Skeletal muscle satellite cell (primary cell): Measurements from ENCODE around the gene OR1L6.

Experiments used
- H3K27me3 ChIP-seq: 2 replicates; pipeline ENCODE4 v1.7.0; 2013; ENCODE audit warnings: low read length; ENCODE audit not compliant: control insufficient read depth, insufficient read depth
- H3K36me3 ChIP-seq: 2 replicates; pipeline ENCODE4 v1.7.0; 2013; ENCODE audit warnings: mild to moderate bottlenecking, control low read depth, low read length; ENCODE audit not compliant: insufficient read depth
- H3K4me1 ChIP-seq: 2 replicates; pipeline ENCODE4 v1.7.0; 2013; ENCODE audit warnings: low read length; ENCODE audit not compliant: control insufficient read depth, insufficient read depth
- H3K4me2 ChIP-seq: 2 replicates; pipeline ENCODE4 v1.7.0; 2013; ENCODE audit warnings: mild to moderate bottlenecking, low read length
- H3K4me3 ChIP-seq: 2 replicates; pipeline ENCODE4 v1.7.0; 2013; ENCODE audit warnings: low read length
- H3K9ac ChIP-seq: 2 replicates; pipeline ENCODE4 v1.7.0; 2013; ENCODE audit warnings: mild to moderate bottlenecking, low read depth, low read length, moderate library complexity
- H3K9me3 ChIP-seq: replicated peaks from 2 replicates; pipeline ENCODE4 v1.7.0; 2013; ENCODE audit warnings: mild to moderate bottlenecking, control low read depth, low read length

Gene OR1L6

DNA sequence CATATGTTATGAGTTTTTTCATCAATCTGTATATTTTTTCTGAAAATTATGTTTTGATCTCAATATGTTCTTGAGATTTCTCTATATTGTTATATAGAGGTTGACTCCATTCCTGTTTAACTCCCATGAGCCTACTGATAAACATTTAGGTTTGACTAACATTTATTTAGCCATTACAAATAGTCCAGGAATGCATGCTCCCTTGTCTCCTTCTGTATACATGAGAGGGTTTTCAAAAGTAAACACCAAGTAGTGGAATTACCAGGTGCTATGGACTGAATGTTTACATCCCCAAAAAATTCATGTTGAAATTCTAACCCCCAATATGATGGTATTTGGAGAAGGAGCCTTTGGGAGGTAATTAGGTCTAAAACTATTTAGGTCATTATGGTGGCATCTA lies 43.2 kb downstream of the OR1L6 start:
- H3K27me3 ChIP-seq = no peaks in the 10 kb centered on the region
- H3K9ac ChIP-seq = no peak overlapping the region
- no peaks in the 10 kb centered on the region for H3K36me3 ChIP-seq
- H3K4me1 ChIP-seq = no peaks in the 10 kb centered on the region
- H3K4me3 ChIP-seq = no peak overlapping the region
- no peak overlapping the region for H3K4me2 ChIP-seq
- H3K9me3 ChIP-seq = no peaks in the 10 kb centered on the region

DNA sequence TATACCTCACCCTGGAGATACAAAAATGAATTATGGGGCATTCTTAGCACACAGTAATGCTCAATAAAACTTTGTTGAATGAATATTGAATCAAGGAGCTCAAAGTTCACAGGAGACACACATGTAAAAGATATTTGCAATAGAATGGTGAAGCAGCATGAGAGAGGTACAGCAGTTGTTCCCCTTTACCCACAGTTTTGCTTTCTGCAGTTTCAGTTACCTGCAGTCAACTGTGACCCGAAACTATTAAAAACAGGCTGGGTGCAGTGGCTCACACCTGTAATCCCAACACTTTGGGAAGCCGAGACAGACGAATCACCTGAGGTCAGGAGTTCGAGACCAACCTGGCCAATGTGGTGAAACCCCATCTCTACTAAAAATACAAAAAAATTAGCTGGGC lies 44.2 kb downstream of the OR1L6 start:
- no peaks in the 10 kb centered on the region for H3K4me1 ChIP-seq
- no peaks in the 10 kb centered on the region for H3K36me3 ChIP-seq
- H3K9ac ChIP-seq = no peak overlapping the region
- no peak overlapping the region for H3K4me2 ChIP-seq
- no peaks in the 10 kb centered on the region for H3K27me3 ChIP-seq
- no peak overlapping the region for H3K4me3 ChIP-seq
- H3K9me3 ChIP-seq = no peaks in the 10 kb centered on the region

DNA sequence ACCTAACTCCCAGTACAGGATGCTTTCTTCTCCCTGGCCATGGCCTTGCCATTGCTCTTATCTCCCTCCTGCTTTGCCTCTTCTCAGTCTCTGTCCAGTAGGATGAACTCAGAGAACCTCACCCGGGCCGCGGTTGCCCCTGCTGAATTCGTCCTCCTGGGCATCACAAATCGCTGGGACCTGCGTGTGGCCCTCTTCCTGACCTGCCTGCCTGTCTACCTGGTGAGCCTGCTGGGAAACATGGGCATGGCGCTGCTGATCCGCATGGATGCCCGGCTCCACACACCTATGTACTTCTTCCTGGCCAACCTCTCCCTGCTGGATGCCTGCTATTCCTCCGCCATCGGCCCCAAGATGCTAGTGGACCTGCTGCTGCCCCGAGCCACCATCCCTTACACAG lies 46.7 kb downstream of the OR1L6 start, which contains the start of gene OR5C1:
OR5C1 (plus strand) TSS at position 103 of the 400 bp plus-strand sequence; CDS start at position 103, 0 bp downstream.
- Histone ChIP-seq H3K9me3 (no peaks in the 10 kb centered on the region), H3K4me1 (no peaks in the 10 kb centered on the region), H3K27me3 (no peaks in the 10 kb centered on the region), H3K4me2 (no peak within 1 kb of the TSS), H3K4me3 (no peak within 1 kb of the TSS), H3K9ac (no peak within 1 kb of the TSS), H3K36me3 (no peaks in the 10 kb centered on the region)

GRCh38 chr9:122789256-122790046 lies 47.3 kb downstream of the OR1L6 start:
- no peaks in the 10 kb centered on the region for H3K36me3 ChIP-seq

GRCh38 chr9:122791872-122792669 lies 50.0 kb downstream of the OR1L6 start:
- Histone ChIP-seq H3K9me3 (no peaks in the 10 kb centered on the region), H3K9ac (no peak overlapping the region), H3K27me3 (no peaks in the 10 kb centered on the region), H3K4me3 (no peak overlapping the region), H3K36me3 (no peaks in the 10 kb centered on the region), H3K4me2 (no peak overlapping the region), H3K4me1 (no peaks in the 10 kb centered on the region)

More at GRCh38 chr9:122789256-122790046, 47.3 kb downstream of the OR1L6 start:
- Histone ChIP-seq H3K4me2 (no peak overlapping the region), H3K9ac (no peak overlapping the region), H3K9me3 (no peaks in the 10 kb centered on the region), H3K4me1 (no peaks in the 10 kb centered on the region), H3K4me3 (no peak overlapping the region), H3K27me3 (no peaks in the 10 kb centered on the region)

GRCh38 chr9:122797316-122798063 lies 55.4 kb downstream of the OR1L6 start:
- no peaks in the 10 kb centered on the region for H3K27me3 ChIP-seq
- no peak overlapping the region for H3K4me3 ChIP-seq
- no peaks in the 10 kb centered on the region for H3K36me3 ChIP-seq
- H3K4me1 ChIP-seq = no peaks in the 10 kb centered on the region
- no peak overlapping the region for H3K4me2 ChIP-seq
- H3K9ac ChIP-seq = no peak overlapping the region
- H3K9me3 ChIP-seq = no peaks in the 10 kb centered on the region
